Mucosa of rectum (tissue), 2 donors: ENCODE measurements around the gene CDH13.

Experiments used
- H3K27ac ChIP-seq, 2 donors: one replicate each; pipeline ENCODE4 v1.7.0; 2013; ENCODE audit warnings: inconsistent platforms in 2 of 2, low read depth in 2 of 2, low read length in 2 of 2
- H3K27me3 ChIP-seq, 2 donors: one replicate each; pipeline ENCODE4 v1.7.0; 2013; ENCODE audit warnings: low read length in 2 of 2; ENCODE audit not compliant: control insufficient read depth in 2 of 2, insufficient read depth in 2 of 2
- H3K36me3 ChIP-seq, 2 donors: one replicate each; pipeline ENCODE4 v1.7.0; 2013; ENCODE audit warnings: low read length in 2 of 2; ENCODE audit not compliant: control insufficient read depth in 2 of 2, insufficient read depth in 2 of 2
- H3K4me1 ChIP-seq, 2 donors: one replicate each; pipeline ENCODE4 v1.7.0; 2013; ENCODE audit warnings: low read length in 2 of 2, mild to moderate bottlenecking in 1 of 2; ENCODE audit not compliant: control insufficient read depth in 2 of 2, insufficient read depth in 2 of 2
- H3K4me3 ChIP-seq, 2 donors: one replicate each; pipeline ENCODE4 v1.7.0; 2013; ENCODE audit warnings: low read length in 2 of 2
- H3K9ac ChIP-seq, 2 donors: one replicate each; pipeline ENCODE4 v1.7.0; 2013; ENCODE audit warnings: low read length in 2 of 2, low read depth in 1 of 2, mild to moderate bottlenecking in 1 of 2
- H3K9me3 ChIP-seq, 2 donors: one replicate each; pipeline ENCODE4 v1.7.0; 2013; ENCODE audit warnings: low read length in 2 of 2; ENCODE audit not compliant: control insufficient read depth in 2 of 2
- donor health status: healthy.
- donor health status: Normal muscosa, but diverticular disease.

CDH13 gene

DNA sequence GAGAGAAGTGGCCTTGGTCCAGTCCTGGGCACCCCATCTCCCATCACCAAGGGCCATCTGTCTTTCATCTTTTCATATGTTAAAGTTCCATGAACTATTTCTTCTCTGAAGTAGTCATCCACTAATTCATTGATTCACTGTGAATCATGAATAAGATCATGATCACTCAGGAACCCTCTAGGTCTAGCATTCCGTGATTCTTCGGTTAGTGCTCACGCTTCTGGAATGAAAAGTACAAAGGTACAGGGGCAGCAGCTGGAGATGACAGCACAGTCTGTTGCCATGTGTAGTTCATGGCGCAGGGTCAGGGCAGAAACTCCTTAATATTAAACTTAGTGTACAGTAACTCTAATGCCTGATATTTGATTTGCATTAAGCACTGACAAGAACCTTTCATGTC, 127.1 kb downstream of the CDH13 start:
- no peak overlapping the region for H3K9ac ChIP-seq
- H3K27ac ChIP-seq = no peak overlapping the region
- no peak overlapping the region for H3K4me3 ChIP-seq
- H3K4me1 ChIP-seq = no peaks in the 10 kb centered on the region
- no peaks in the 10 kb centered on the region for H3K36me3 ChIP-seq
- H3K27me3 ChIP-seq = no peaks in the 10 kb centered on the region
- no peaks in the 10 kb centered on the region for H3K9me3 ChIP-seq

- Histone ChIP-seq H3K27me3 (no peaks in the 10 kb centered on the region), H3K9ac (no peak overlapping the region), H3K27ac (no peak overlapping the region), H3K9me3 (no peaks in the 10 kb centered on the region), H3K4me1 (no peaks in the 10 kb centered on the region), H3K36me3 (no peaks in the 10 kb centered on the region), H3K4me3 (no peak overlapping the region)
Observed at GRCh38 chr16:82754716-82755513, 128.1 kb downstream of the CDH13 start.

GRCh38 chr16:82755570-82756282, 129.0 kb downstream of the CDH13 start:
- Histone ChIP-seq H3K4me3 (no peak overlapping the region), H3K27me3 (no peaks in the 10 kb centered on the region), H3K36me3 (no peaks in the 10 kb centered on the region), H3K4me1 (no peaks in the 10 kb centered on the region), H3K9me3 (no peaks in the 10 kb centered on the region), H3K9ac (no peak overlapping the region), H3K27ac (no peak overlapping the region)

DNA sequence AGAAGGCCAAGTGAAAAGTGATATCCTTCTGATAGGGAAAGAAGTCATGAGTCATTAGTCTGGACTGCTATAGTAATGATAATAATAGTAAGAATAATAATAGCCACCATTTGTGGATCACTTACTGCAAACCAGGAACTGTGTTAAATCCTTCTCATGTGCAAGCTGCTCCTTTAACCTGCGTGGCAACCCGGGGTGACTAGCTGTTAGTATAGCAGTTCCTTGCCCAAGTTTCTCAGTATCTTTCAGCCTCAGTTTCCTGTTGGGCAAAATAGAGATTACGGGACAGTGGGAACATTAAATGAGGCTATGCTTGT, 129.5 kb downstream of the CDH13 start:
- Histone ChIP-seq H3K36me3 (no peaks in the 10 kb centered on the region), H3K4me1 (no peaks in the 10 kb centered on the region), H3K27ac (no peak overlapping the region)

GRCh38 chr16:82758406-82758805, 131.6 kb downstream of the CDH13 start:
- Histone ChIP-seq H3K27me3 (no peaks in the 10 kb centered on the region), H3K4me1 (no peaks in the 10 kb centered on the region), H3K9ac (no peak overlapping the region), H3K4me3 (no peak overlapping the region), H3K36me3 (no peaks in the 10 kb centered on the region), H3K9me3 (no peaks in the 10 kb centered on the region), H3K27ac (no peak overlapping the region)

More for the DNA sequence above, 129.5 kb downstream of the CDH13 start:
- Histone ChIP-seq H3K27me3 (no peaks in the 10 kb centered on the region), H3K9ac (no peak overlapping the region), H3K4me3 (no peak overlapping the region), H3K9me3 (no peaks in the 10 kb centered on the region)

GRCh38 chr16:82758904-82759303, 132.1 kb downstream of the CDH13 start:
- no peak overlapping the region for H3K27ac ChIP-seq
- H3K36me3 ChIP-seq = no peaks in the 10 kb centered on the region
- H3K9me3 ChIP-seq = no peaks in the 10 kb centered on the region
- H3K9ac ChIP-seq = no peak overlapping the region
- H3K27me3 ChIP-seq = no peaks in the 10 kb centered on the region
- no peaks in the 10 kb centered on the region for H3K4me1 ChIP-seq
- no peak overlapping the region for H3K4me3 ChIP-seq

GRCh38 chr16:82761236-82761635, 134.5 kb downstream of the CDH13 start:
- Histone ChIP-seq H3K36me3 (no peaks in the 10 kb centered on the region), H3K4me3 (no peak overlapping the region), H3K4me1 (no peaks in the 10 kb centered on the region), H3K27me3 (no peaks in the 10 kb centered on the region), H3K27ac (no peak overlapping the region), H3K9me3 (no peaks in the 10 kb centered on the region), H3K9ac (no peak overlapping the region)

GRCh38 chr16:82761858-82762257, 135.1 kb downstream of the CDH13 start:
- no peaks in the 10 kb centered on the region for H3K4me1 ChIP-seq
- H3K4me3 ChIP-seq = no peak overlapping the region
- no peak overlapping the region for H3K27ac ChIP-seq
- no peaks in the 10 kb centered on the region for H3K9me3 ChIP-seq
- no peaks in the 10 kb centered on the region for H3K27me3 ChIP-seq
- no peaks in the 10 kb centered on the region for H3K36me3 ChIP-seq
- no peak overlapping the region for H3K9ac ChIP-seq

GRCh38 chr16:82763371-82763770, 136.6 kb downstream of the CDH13 start:
- Histone ChIP-seq H3K4me1 (no peaks in the 10 kb centered on the region), H3K27ac (no peak overlapping the region), H3K9ac (no peak overlapping the region), H3K4me3 (no peak overlapping the region), H3K9me3 (no peaks in the 10 kb centered on the region), H3K27me3 (no peaks in the 10 kb centered on the region), H3K36me3 (no peaks in the 10 kb centered on the region)

GRCh38 chr16:82767198-82767597, 140.4 kb downstream of the CDH13 start:
- Histone ChIP-seq H3K27me3 (no peaks in the 10 kb centered on the region), H3K4me3 (no peak overlapping the region), H3K4me1 (no peaks in the 10 kb centered on the region), H3K36me3 (no peaks in the 10 kb centered on the region), H3K27ac (no peak overlapping the region), H3K9ac (no peak overlapping the region), H3K9me3 (no peaks in the 10 kb centered on the region)
